Stimulated activated CD4-positive, alpha-beta T cell treated with anti-CD3 and anti-CD28 coated beads, Interleukin-15, amount 100 ng/mL, for 48 hours (primary cell): ENCODE data around the gene MPL.

Experiments used
- DNase-seq, 2 donors: peaks; one replicate each; pipeline ENCODE4 v3.0.0-alpha.2; 2020; ENCODE audit warnings: low read depth in 2 of 2

MPL gene

DNA sequence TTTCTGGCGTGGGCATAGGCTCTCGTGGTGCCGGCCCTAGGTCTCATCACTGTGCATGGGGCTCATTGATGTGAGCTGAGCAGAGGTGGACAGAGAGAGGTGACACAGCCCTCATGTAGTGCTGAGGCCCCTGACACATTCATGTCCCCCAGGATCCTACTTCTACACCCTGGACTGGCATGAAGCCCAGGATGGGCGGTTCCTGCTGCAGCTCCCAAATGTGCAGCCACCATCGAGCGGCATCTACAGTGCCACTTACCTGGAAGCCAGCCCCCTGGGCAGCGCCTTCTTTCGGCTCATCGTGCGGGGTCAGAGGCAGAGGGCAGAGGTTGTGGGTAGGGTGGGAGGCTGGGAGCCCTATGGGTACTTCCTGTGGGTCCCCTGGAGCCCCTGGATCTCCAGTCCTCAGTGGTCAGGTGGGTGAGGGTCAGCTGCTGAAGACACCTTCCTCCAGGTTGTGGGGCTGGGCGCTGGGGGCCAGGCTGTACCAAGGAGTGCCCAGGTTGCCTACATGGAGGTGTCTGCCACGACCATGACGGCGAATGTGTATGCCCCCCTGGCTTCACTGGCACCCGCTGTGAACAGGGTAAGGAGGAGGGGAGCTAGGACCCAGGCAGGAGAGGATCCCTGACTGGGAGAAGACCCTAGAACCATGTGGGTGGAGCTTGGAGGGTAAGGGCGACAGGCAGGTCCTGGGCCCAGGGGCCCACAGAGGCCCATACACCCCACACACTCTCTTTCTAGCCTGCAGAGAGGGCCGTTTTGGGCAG, 30.7 kb upstream of the MPL start:
- no peak for DNase-seq

DNA sequence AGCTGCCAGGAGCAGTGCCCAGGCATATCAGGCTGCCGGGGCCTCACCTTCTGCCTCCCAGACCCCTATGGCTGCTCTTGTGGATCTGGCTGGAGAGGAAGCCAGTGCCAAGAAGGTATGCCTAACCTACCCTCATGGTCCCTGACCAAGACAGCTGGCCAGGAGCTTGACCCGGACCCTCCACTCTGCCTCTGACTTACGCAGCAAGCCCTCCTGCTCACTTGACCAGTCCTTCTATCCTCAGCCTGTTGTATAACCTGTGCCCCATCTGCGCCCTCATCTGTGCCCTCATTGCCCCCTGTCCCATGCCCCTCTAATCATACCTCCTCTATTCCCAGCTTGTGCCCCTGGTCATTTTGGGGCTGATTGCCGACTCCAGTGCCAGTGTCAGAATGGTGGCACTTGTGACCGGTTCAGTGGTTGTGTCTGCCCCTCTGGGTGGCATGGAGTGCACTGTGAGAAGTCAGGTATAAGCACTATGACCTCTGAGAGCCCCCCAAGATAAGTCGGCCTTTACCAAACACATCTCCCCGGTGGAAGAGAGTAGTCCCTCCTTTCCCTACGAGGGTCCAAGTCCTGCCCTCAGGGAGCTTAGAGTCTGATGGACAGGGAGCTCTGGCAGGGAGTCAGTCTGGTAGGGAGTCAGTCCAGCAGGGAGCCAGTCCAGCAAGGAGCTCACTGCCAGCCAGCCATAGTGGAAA, 30.0 kb upstream of the MPL start:
- DNase-seq, result no peak

DNA sequence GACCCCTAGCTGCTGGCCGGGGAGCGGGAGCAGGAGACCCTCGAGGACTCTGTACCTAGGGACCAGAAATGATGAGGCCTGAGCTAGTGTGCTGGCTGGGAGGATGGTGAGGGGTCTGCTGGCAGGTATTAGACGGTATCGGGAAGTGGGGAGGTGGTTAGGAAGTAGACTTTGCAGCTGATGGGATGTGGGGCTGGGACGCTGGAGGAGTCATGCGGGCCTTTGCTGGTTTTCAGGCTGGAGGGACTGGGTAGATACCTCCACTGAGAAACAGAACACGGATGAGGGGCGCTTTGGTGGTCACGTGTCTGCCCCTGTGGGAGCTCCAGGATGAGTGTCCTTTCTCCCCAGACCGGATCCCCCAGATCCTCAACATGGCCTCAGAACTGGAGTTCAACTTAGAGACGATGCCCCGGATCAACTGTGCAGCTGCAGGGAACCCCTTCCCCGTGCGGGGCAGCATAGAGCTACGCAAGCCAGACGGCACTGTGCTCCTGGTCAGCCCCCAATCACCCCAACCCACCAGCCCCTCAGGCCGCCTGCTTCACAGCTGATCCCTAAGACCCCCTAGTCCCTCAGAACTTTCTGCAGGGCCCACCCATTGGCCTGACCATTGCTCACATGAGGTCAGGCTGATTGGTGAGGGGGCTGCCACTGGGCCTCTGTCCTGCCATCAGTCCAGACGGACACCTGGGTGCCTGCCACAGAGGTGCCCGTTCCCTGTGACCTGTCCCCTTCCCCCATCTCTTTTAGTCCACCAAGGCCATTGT, 28.8 kb upstream of the MPL start:
- no peak for DNase-seq

DNA sequence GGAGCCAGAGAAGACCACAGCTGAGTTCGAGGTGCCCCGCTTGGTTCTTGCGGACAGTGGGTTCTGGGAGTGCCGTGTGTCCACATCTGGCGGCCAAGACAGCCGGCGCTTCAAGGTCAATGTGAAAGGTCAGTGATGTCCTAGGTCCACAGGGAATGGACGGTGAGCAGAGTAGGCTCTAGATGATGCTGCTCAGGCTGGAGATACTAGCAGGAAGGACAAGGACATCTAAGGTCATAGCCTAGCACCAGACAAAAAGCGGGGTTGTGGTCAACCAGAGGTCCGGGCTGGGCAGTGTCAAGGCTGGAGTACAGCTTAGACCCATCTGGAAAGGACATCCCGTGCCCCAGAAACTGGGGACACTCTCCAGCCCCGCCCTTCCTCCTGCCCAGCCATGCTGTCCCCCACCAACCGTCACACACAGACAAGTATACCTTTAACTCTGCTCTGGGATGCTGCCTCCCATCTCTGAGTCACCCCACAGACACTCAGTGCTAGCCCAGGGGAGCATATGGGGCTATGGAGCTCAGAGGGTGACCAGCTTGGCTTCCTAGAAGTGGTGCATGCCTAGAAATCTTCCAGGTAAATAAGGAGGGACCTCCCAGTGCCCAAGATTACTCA, 28.1 kb upstream of the MPL start:
- no peak for DNase-seq

DNA sequence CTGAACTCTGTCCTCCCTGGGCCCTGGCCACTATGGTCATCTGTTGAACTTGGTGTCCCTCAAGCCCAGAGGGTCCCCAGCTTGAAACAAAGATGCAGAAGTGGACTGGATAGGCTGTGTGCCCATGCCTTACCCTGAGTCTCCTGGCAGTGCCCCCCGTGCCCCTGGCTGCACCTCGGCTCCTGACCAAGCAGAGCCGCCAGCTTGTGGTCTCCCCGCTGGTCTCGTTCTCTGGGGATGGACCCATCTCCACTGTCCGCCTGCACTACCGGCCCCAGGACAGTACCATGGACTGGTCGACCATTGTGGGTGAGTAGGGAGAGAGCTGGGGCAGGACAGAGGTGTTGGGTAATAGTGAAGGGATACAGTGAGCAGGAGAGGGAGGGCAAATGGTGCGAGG, 26.1 kb upstream of the MPL start:
- no peak for DNase-seq

DNA sequence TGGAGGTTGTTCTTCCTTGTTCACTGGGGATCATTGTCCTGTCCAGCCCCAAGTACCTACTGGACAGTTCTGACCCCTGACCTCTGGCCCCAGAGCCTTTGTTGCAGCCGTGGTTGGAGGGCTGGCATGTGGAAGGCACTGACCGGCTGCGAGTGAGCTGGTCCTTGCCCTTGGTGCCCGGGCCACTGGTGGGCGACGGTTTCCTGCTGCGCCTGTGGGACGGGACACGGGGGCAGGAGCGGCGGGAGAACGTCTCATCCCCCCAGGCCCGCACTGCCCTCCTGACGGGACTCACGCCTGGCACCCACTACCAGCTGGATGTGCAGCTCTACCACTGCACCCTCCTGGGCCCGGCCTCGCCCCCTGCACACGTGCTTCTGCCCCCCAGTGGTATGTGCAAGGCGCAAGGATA, 25.4 kb upstream of the MPL start:
- no peak for DNase-seq

DNA sequence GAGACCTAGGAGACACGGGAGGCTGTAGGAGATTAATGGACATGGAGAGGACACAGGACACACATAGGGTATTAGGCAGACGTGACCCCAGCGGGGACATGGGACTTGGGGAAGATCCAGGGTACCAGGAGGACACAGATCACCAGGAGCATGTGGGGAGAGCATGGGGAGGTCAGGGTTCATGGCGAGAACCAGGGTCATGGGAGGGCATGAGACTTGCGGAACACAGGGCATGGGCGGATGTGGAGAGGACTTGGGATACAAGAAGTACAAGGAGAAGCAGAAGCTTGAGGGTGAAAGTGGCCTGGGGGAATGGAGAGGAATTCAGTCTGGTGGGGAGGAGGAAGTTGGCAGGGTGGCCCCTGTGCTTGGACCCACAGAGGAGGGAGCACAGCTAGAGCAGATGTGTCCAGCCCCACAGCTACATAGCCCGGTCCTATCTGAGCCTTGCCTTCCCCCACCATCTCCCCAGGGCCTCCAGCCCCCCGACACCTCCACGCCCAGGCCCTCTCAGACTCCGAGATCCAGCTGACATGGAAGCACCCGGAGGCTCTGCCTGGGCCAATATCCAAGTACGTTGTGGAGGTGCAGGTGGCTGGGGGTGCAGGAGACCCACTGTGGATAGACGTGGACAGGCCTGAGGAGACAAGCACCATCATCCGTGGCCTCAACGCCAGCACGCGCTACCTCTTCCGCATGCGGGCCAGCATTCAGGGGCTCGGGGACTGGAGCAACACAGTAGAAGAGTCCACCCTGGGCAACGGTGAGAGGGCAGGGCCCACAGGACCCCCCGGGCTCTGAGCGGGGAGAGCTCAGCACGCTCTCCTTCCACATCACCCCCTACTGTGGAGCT, 24.7 kb upstream of the MPL start:
- DNase-seq, result no peak

DNA sequence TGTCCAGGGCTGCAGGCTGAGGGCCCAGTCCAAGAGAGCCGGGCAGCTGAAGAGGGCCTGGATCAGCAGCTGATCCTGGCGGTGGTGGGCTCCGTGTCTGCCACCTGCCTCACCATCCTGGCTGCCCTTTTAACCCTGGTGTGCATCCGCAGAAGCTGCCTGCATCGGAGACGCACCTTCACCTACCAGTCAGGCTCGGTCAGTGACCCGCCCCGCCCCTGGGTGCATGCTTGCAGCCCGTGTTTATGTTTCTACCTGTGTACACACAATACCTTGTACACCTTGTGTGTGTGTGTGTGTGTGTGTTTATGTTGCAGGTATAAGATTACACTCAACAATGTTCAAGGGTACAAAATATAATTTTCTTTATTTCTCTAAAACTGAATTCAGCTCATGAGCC, 23.8 kb upstream of the MPL start:
- DNase-seq, result no peak

DNA sequence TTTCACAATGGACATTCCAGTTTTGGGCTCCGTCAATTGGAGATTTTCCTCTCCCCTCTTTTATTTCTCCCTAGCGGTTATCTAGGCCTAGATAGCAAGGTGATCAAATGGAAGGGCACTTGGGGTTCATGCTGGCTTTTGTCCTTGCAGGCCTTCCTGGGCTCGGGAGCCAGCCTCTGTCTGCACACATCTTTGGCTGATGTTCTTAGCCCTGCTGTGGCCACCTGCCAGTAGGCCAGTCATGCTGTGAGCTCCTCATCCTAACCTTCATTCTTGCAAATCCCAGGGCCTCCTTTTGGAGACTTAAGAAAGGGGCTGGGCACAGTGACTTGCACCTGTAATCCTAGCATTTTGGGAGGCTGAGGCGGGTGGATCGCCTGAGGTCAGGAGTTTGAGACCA, 23.4 kb upstream of the MPL start:
- DNase-seq, result no peak

DNA sequence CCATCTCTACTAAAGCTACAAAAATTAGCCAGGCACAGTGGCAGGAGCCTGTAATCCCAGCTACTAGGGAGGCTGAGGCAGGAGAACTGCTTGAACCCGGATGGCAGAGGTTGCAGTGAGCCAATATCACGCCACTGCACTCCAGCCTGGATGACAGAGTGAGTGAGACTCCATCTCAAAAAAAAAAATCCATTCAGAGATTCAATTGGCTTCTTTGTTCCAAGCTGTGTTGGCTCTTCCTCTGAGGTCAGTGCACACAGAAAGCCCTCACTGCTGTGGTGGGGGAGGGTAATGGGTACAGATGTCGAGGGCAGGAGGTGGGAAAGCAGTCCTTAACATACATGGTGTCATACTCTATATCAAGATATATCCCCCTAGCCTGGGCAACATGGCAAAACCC, 22.1 kb upstream of the MPL start:
- no peak for DNase-seq

DNA sequence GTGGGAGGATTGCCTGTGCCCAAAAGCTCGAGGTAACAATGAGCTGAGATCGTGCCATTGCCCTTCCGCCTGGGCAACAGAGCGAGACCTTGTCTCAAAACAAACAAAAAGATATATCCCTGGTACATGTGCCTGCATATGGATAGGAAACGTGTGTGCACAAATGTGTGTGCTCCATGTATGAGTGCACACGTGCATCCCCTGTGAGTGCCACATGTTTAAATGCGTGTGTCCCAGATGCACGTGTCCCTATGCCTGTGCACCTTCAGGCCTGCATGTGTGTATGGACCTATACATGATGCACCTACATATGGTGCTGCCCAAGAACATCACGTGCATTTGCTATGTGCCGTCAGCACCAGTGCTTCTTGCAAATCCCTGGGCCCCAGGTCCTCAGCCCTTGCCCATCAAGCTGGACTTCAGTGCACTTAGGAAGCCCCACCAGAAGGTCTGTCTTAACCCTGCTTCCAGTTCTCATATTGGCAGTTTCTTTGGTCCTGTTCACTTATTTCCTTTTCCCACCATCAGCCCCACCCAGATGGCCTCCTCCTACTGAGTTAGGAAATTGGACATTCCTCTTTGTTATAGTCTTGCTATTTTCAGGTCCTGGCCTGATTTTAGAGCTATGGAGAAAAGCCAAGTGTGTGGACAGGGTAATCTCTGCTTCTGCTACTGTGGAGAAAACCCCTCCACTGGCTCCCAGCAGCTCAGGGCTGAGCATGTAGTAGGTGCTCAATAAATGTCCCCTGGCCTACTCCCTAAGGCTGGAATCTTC, 21.5 kb upstream of the MPL start:
- DNase-seq, result no peak

DNA sequence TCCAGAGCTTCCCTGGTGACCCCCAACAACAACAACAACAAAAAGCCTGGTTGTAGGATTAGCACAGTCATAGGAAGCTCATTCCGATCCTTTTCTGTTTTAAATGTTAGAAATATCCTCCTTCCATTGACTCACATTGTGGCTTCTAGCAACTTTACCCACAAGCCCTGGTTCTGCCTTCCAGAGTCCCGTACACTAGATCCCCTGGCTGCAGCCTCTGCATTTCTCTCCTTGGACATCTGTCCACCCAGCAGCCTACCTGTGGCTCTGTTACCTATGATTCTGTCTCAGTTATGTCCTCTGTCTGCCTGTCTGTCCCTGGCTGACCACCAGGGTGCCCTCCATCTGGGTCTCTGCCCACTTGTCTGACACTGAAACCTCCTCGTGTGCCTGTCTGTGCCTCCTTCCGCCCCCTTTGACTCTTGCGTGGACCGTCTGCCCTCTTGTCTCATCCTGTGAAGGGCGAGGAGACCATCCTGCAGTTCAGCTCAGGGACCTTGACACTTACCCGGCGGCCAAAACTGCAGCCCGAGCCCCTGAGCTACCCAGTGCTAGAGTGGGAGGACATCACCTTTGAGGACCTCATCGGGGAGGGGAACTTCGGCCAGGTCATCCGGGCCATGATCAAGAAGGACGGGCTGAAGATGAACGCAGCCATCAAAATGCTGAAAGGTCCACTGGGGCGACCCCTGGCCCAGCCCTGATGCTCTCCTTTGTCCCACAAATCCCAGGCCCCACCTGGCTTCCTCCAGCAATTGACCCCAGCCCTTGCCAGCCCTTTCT, 20.7 kb upstream of the MPL start:
- no peak for DNase-seq

DNA sequence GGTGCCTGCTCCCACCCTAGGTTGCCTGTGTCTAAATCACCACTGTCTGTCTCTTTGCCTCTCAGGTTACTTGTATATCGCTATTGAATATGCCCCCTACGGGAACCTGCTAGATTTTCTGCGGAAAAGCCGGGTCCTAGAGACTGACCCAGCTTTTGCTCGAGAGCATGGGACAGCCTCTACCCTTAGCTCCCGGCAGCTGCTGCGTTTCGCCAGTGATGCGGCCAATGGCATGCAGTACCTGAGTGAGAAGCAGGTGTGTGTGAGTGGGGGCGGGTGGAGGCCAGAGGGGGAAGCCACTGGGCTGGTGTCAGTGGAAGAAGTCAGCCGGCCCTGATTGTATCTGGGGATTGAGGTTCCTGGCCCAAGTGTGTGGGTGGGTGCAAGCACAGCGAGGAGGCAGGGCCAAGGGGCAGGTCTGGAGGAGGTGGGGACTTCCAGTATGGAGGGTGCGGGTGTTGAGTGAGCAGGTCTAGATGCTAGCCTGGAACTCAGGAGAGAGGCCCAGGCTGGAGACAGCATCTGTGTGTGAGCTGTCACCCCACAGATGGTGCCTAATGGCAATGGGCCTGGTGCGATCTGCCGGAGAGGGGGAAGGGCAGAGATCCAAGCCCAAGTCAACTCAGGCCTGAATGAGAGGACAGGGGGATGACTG, 19.7 kb upstream of the MPL start:
- DNase-seq, result no peak

DNA sequence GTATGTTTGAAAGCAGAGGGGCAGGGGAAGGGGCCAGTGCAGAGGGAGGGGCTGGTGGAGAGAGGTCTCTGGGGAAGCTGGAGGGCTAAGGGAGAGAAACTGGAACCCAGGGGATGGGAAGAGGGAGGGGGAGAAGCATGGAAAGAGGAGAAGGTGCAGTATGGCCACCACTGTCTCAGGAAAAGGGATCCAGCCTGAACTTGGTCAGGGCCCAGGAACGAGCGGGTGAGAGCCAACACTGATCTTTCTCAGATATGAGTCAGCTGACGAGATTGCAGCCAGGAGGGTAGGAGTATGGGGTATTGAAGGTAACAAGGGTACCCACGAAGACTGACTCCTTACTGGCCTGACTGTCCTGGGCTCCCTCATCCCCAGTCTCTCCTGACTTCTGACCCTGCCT, 18.8 kb upstream of the MPL start:
- no peak for DNase-seq

DNA sequence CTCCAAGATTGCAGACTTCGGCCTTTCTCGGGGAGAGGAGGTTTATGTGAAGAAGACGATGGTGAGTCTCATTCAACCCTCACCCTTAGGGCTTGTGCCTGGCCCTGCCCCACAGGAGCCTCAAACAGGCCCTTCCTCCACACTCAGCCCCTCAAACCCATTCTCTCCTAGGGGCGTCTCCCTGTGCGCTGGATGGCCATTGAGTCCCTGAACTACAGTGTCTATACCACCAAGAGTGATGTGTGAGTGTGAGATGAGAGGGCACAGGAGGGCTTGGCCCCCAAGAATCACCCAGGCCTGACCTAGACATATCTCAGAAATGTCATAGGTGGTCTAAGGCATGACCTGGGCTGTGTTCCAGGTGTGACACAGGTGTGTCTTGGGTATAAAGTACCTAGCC, 18.3 kb upstream of the MPL start:
- no peak for DNase-seq

DNA sequence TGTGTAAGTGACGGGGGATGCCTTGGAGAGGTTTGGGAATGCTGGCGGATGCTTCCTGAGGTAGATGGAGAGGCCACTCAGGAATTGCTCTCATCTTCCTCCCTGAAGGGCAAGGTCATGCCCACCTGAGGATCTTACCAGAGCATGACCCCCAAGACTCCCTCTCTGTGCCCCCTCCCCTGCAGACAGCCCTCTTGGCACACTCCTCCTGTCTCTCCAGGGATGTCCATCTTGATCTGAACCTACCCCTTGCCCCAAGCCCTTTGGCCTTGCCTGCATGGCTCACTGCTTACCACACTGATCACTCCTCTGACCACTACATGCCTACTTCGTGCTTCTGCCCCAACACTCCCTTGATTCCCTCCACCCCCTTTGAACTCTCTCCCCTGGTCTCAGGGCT, 17.9 kb upstream of the MPL start:
- no peak for DNase-seq

DNA sequence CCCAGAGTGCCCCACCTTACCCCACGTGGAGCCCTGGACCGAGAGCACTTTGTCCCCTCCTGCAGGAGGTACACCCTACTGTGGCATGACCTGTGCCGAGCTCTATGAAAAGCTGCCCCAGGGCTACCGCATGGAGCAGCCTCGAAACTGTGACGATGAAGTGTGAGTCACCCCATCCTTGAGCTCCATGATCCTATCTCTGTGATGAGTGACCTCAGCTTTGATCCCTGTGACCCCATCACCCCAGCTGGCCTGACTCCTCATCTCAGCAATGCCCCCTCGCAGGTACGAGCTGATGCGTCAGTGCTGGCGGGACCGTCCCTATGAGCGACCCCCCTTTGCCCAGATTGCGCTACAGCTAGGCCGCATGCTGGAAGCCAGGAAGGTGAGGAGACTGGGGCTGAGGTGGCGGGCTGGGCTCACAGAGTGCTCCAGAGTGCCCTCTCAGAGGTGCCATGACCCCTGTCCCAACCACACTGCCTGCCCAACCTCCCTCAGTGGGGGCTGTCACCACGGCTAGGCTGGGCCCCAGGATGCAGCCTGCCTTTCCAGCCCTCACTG, 16.2 kb upstream of the MPL start:
- no peak for DNase-seq

DNA sequence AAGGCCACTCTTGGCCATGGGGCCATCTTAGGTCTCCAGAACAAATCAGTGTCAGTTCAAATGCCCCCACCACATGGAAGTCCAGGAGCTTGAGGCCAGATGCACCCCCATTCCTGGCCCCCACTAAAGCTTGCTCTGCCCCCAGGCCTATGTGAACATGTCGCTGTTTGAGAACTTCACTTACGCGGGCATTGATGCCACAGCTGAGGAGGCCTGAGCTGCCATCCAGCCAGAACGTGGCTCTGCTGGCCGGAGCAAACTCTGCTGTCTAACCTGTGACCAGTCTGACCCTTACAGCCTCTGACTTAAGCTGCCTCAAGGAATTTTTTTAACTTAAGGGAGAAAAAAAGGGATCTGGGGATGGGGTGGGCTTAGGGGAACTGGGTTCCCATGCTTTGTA, 15.1 kb upstream of the MPL start:
- DNase-seq, result no peak

DNA sequence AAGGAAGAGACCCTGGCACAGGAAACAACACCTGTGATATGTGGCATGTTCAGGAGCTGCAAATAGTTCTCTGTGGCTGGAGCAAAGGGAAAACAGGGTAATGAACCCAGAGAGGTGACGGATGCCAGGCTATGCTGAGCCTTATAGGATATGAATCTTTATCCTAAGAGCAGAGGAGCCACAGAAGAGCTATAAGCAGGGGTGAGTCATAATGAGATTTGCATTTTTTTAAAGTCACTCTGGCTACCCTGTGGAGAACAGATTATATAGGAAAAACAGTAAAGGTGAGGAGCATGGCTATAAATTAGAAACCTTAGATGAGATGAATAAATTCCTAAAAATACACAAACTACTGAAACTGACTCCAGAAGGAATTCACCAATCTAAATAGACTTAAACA, 12.8 kb upstream of the MPL start:
- no peak for DNase-seq
